Dendritic cell treated with granulocyte-macrophage colony-stimulating factor and Interleukin-4, amounts not matched to agents 40 ng/mL and 50 ng/mL, for 4 days (primary cell): ENCODE data around the gene NPC2.
"Not testable (repeated sequence)": the region's sequence is repeated elsewhere in the genome, so short reads cannot be mapped to it uniquely, and the experiment has no call there.

ENCODE experiments used
- H3K27ac Mint-ChIP-seq: one replicate; pipeline ENCODE4 v1.8.0; 2022; ENCODE audit warnings: mild to moderate bottlenecking, mixed read lengths
- H3K27me3 Mint-ChIP-seq: one replicate; pipeline ENCODE4 v1.8.0; 2022; ENCODE audit warnings: mild to moderate bottlenecking, mixed read lengths
- H3K36me3 Mint-ChIP-seq: one replicate; pipeline ENCODE4 v1.8.0; 2022; ENCODE audit warnings: low read depth, mixed read lengths
- H3K4me1 Mint-ChIP-seq: one replicate; pipeline ENCODE4 v1.8.0; 2022; ENCODE audit warnings: low read depth, mixed read lengths
- H3K4me3 Mint-ChIP-seq: one replicate; pipeline ENCODE4 v1.8.0; 2022; ENCODE audit warnings: mild to moderate bottlenecking, moderate library complexity, mixed read lengths
- H3K9me3 Mint-ChIP-seq: one replicate; pipeline ENCODE4 v1.8.0; 2022; ENCODE audit warnings: mixed read lengths
- intact Hi-C: fragments of 100-400 bp; cut with micrococcal nuclease; formaldehyde crosslinking; loops from one replicate; pipeline ENCODE4 v1.15.0; 2022

Gene NPC2

GRCh38 chr14:74492776-74493342 is at the start of gene NPC2:
Gene NPC2, minus strand, starts transcription at chr14:74493305. Its CDS starts 31 bp downstream, at chr14:74493274.
- Mint-ChIP-seq H3K27me3 (no peaks in the 10 kb centered on the region), H3K9me3 (no peaks in the 10 kb centered on the region), H3K27ac (no peak within 1 kb of the TSS), H3K4me3 (no peak within 1 kb of the TSS), H3K36me3 (peaks cover 24% of the 10 kb centered on the region), H3K4me1 (peaks cover 40% of the 10 kb centered on the region)
- intact Hi-C loops: loop anchor here (2.0 to 5.0 kb wide), 4 partner anchors 119 to 274 kb away; partner anchors contain the start of genes AREL1, FCF1 and LTBP2

- H3K4me3 Mint-ChIP-seq: no peak overlapping the region
- no peak overlapping the region for H3K27ac Mint-ChIP-seq
- H3K36me3 Mint-ChIP-seq: no peaks in the 10 kb centered on the region
- H3K4me1 Mint-ChIP-seq: peaks cover 9% of the 10 kb centered on the region
- intact Hi-C loops: no loop called here
- peaks cover 28% of the 10 kb centered on the region for H3K27me3 Mint-ChIP-seq
- no peaks in the 10 kb centered on the region for H3K9me3 Mint-ChIP-seq
Measured at GRCh38 chr14:74542056-74542685, 49.1 kb upstream of the NPC2 start.

GRCh38 chr14:74541225-74541624 is 48.1 kb upstream of the NPC2 start:
- intact Hi-C loops: no loop called here
- peaks cover 9% of the 10 kb centered on the region for H3K4me1 Mint-ChIP-seq
- H3K4me3 Mint-ChIP-seq: no peak overlapping the region
- no peaks in the 10 kb centered on the region for H3K9me3 Mint-ChIP-seq
- no peak overlapping the region for H3K27ac Mint-ChIP-seq
- H3K36me3 Mint-ChIP-seq: no peaks in the 10 kb centered on the region
- H3K27me3 Mint-ChIP-seq: peaks cover 25% of the 10 kb centered on the region

GRCh38 chr14:74539503-74539902 is 46.4 kb upstream of the NPC2 start:
- Mint-ChIP-seq H3K4me1 (peaks cover 9% of the 10 kb centered on the region), H3K27me3 (peaks cover 20% of the 10 kb centered on the region), H3K9me3 (no peaks in the 10 kb centered on the region), H3K36me3 (no peaks in the 10 kb centered on the region), H3K4me3 (no peak overlapping the region), H3K27ac (peak overlapping the region; percentile 25)
- intact Hi-C loops: no loop called here

- intact Hi-C loops: no loop called here
- Mint-ChIP-seq H3K4me3 (no peak overlapping the region), H3K9me3 (no peaks in the 10 kb centered on the region), H3K27ac (peak overlapping the region; percentile 25), H3K27me3 (peaks cover 20% of the 10 kb centered on the region), H3K36me3 (no peaks in the 10 kb centered on the region), H3K4me1 (peaks cover 13% of the 10 kb centered on the region)
Measured at GRCh38 chr14:74538411-74539391, 45.6 kb upstream of the NPC2 start.

- H3K36me3 Mint-ChIP-seq, H3K4me3 Mint-ChIP-seq, intact Hi-C loops, H3K27ac Mint-ChIP-seq, H3K9me3 Mint-ChIP-seq: not testable (repeated sequence)
- Mint-ChIP-seq H3K4me1 (peaks cover 29% of the 10 kb centered on the region), H3K27me3 (peaks cover 12% of the 10 kb centered on the region)
Measured at GRCh38 chr14:74536336-74536735, 43.2 kb upstream of the NPC2 start.

GRCh38 chr14:74535756-74536325 is 42.7 kb upstream of the NPC2 start:
- peaks cover 12% of the 10 kb centered on the region for H3K27me3 Mint-ChIP-seq
- H3K36me3 Mint-ChIP-seq: no peaks in the 10 kb centered on the region
- no peak overlapping the region for H3K4me3 Mint-ChIP-seq
- no peaks in the 10 kb centered on the region for H3K9me3 Mint-ChIP-seq
- no peak overlapping the region for H3K27ac Mint-ChIP-seq
- H3K4me1 Mint-ChIP-seq: peaks cover 34% of the 10 kb centered on the region
- intact Hi-C loops: no loop called here

- intact Hi-C loops: no loop called here
- Mint-ChIP-seq H3K27ac (no peak overlapping the region), H3K4me1 (peaks cover 26% of the 10 kb centered on the region), H3K4me3 (no peak overlapping the region), H3K36me3 (no peaks in the 10 kb centered on the region), H3K27me3 (peaks cover 8% of the 10 kb centered on the region), H3K9me3 (no peaks in the 10 kb centered on the region)
Measured at GRCh38 chr14:74533576-74533975, 40.5 kb upstream of the NPC2 start.

GRCh38 chr14:74532246-74532645 is 39.1 kb upstream of the NPC2 start:
- Mint-ChIP-seq H3K4me3 (no peak overlapping the region), H3K27me3 (peaks cover 7% of the 10 kb centered on the region), H3K9me3 (no peaks in the 10 kb centered on the region), H3K27ac (no peak overlapping the region), H3K4me1 (peaks cover 26% of the 10 kb centered on the region), H3K36me3 (no peaks in the 10 kb centered on the region)
- intact Hi-C loops: no loop called here

GRCh38 chr14:74531467-74531866 is 38.4 kb upstream of the NPC2 start:
- peaks cover 9% of the 10 kb centered on the region for H3K27me3 Mint-ChIP-seq
- no peak overlapping the region for H3K4me3 Mint-ChIP-seq
- H3K27ac Mint-ChIP-seq: peak overlapping the region; percentile 9
- no peaks in the 10 kb centered on the region for H3K9me3 Mint-ChIP-seq
- H3K4me1 Mint-ChIP-seq: peaks cover 26% of the 10 kb centered on the region
- H3K36me3 Mint-ChIP-seq: no peaks in the 10 kb centered on the region
- intact Hi-C loops: no loop called here

GRCh38 chr14:74531006-74531405 is 37.9 kb upstream of the NPC2 start:
- Mint-ChIP-seq H3K27me3 (peaks cover 12% of the 10 kb centered on the region), H3K27ac (peak overlapping the region; percentile 9), H3K4me1 (peaks cover 28% of the 10 kb centered on the region), H3K4me3 (no peak overlapping the region), H3K9me3 (no peaks in the 10 kb centered on the region), H3K36me3 (no peaks in the 10 kb centered on the region)
- intact Hi-C loops: no loop called here

- Mint-ChIP-seq H3K27me3 (peaks cover 21% of the 10 kb centered on the region), H3K36me3 (no peaks in the 10 kb centered on the region), H3K4me1 (peaks cover 42% of the 10 kb centered on the region), H3K9me3 (no peaks in the 10 kb centered on the region), H3K4me3 (no peak overlapping the region), H3K27ac (no peak overlapping the region)
- intact Hi-C loops: no loop called here
Measured at GRCh38 chr14:74528886-74529285, 35.8 kb upstream of the NPC2 start.

- intact Hi-C loops: no loop called here
- Mint-ChIP-seq H3K9me3 (no peaks in the 10 kb centered on the region), H3K36me3 (no peaks in the 10 kb centered on the region), H3K27ac (no peak overlapping the region), H3K27me3 (peaks cover 18% of the 10 kb centered on the region), H3K4me1 (peaks cover 37% of the 10 kb centered on the region), H3K4me3 (no peak overlapping the region)
Measured at GRCh38 chr14:74528406-74528805, 35.3 kb upstream of the NPC2 start.
